RWPE1 (cell line): ENCODE results near the gene RETREG1.

ENCODE experiments used
- CTCF ChIA-PET: fragments of 350-600 bp; sonication (Branson Sonifier 250); formaldehyde crosslinking; extraction: SDS; loops from one replicate; lab custom pipeline; 2021; lab: Yijun Ruan, JAX
- POLR2A ChIA-PET: fragments of 400-600 bp; formaldehyde crosslinking; extraction: SDS; loops from one replicate; lab custom pipeline; 2020; ENCODE audit warnings: antibody characterized with exemption; ENCODE audit not compliant: low non-redundant PET; lab: Yijun Ruan, JAX
- DNase-seq: peaks from one replicate; pipeline ENCODE4 v3.0.0; 2012; ENCODE audit warnings: low spot score
- H3K27ac ChIP-seq: fragments of 450-650 bp; 2 replicates; pipeline ENCODE4 v1.5.1; 2017
- CTCF ChIP-seq: fragments of 450-650 bp; conservative IDR thresholded peaks from 2 replicates; pipeline ENCODE4 v1.5.1; 2017; ENCODE audit warnings: low read depth, mild to moderate bottlenecking

The RETREG1 gene

DNA sequence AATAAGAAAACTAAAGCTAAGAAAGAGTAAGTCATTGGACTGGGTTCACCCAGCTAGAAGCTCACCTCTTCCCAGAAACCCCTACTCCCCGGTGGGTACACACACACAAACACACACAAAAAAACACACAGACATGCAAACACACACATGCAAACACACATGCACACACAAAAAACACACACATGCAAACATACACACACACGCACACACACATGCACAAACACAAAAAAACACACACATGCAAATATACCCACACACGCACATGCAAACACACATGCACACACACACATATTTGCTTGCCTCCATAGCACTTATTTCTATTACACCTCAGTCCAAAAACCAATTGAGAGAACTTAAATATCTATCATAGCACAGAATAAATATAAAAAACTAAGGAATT lies 26.1 kb downstream of the RETREG1 start:
- TF ChIP-seq CTCF: no peak
- CTCF ChIA-PET: no interaction called here
- POLR2A ChIA-PET: no interaction called here
- H3K27ac ChIP-seq: no peak overlapping the region
- no peak for DNase-seq

- no peak for TF ChIP-seq CTCF
- POLR2A ChIA-PET: no interaction called here
- no peak overlapping the region for H3K27ac ChIP-seq
- CTCF ChIA-PET: no interaction called here
- no peak for DNase-seq
Measured at GRCh38 chr5:16589658-16590057, 27.1 kb downstream of the RETREG1 start.

- POLR2A ChIA-PET: no interaction called here
- DNase-seq: no peak
- CTCF ChIA-PET: no interaction called here
- no peak overlapping the region for H3K27ac ChIP-seq
- TF ChIP-seq CTCF: no peak
Measured at GRCh38 chr5:16588434-16589214, 28.2 kb downstream of the RETREG1 start.

DNA sequence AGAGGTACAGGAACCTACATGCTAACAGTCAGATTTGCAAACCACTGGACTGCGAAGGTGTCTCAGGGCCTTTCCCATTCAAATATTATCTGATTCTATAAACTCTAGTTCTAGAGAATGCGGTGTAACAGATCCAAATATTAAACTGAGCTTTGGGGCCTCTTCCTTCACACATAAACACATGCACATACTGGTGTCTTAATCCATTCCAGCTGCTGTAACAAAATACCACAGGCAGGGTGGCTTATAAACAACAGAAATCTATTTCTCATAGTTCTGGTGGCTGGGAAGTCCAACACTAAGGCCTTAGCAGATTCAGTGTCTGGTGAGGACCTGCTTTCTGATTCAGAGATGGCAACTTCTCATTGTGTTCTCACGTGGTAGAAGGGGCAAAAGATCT lies 30.2 kb downstream of the RETREG1 start:
- POLR2A ChIA-PET: no interaction called here
- TF ChIP-seq CTCF: no peak
- no peak overlapping the region for H3K27ac ChIP-seq
- CTCF ChIA-PET: no interaction called here
- no peak for DNase-seq

- ChIA-PET CTCF (interaction anchor here (0.5 to 0.8 kb wide), 3 partner anchors 8 to 1906 kb away, joined by 3 to 4 read pairs (median 3); no protein-coding TSS in a partner anchor), POLR2A (no interaction called here)
- H3K27ac ChIP-seq: no peak overlapping the region
- peak; percentile 40 for DNase-seq
- peak; percentile 55 for TF ChIP-seq CTCF
Measured at GRCh38 chr5:16585041-16585667, 31.6 kb downstream of the RETREG1 start.

GRCh38 chr5:16582081-16582480 lies 34.7 kb downstream of the RETREG1 start:
- no peak for TF ChIP-seq CTCF
- POLR2A ChIA-PET: no interaction called here
- CTCF ChIA-PET: no interaction called here
- peak; percentile 29 for DNase-seq
- no peak overlapping the region for H3K27ac ChIP-seq
